Upper lobe of left lung (tissue), 4 donors: ENCODE results near the gene FUT4.

Experiments
- POLR2A ChIP-seq, 4 donors: fragments of 450-650 bp; IDR thresholded peaks; one replicate each; pipeline ENCODE4 v1.5.1; 2016 to 2017; ENCODE audit warnings: antibody characterized with exemption in 4 of 4, mild to moderate bottlenecking in 2 of 4
- TF ChIP-seq, protein P1 (sequence below), 6 experiments: fragments of 450-650 bp in 4 of 6; fragments of 200-600 bp in 2 of 6; sonication (generic) in 2 of 6; IDR thresholded peaks; one replicate each; pipeline ENCODE4 v1.5.1; 2016 to 2019; ENCODE audit warnings: antibody characterized with exemption in 6 of 6

GRCh38 chr11:94521684-94522083, 22.0 kb upstream of the FUT4 start:
- TF ChIP-seq, protein P1, sequence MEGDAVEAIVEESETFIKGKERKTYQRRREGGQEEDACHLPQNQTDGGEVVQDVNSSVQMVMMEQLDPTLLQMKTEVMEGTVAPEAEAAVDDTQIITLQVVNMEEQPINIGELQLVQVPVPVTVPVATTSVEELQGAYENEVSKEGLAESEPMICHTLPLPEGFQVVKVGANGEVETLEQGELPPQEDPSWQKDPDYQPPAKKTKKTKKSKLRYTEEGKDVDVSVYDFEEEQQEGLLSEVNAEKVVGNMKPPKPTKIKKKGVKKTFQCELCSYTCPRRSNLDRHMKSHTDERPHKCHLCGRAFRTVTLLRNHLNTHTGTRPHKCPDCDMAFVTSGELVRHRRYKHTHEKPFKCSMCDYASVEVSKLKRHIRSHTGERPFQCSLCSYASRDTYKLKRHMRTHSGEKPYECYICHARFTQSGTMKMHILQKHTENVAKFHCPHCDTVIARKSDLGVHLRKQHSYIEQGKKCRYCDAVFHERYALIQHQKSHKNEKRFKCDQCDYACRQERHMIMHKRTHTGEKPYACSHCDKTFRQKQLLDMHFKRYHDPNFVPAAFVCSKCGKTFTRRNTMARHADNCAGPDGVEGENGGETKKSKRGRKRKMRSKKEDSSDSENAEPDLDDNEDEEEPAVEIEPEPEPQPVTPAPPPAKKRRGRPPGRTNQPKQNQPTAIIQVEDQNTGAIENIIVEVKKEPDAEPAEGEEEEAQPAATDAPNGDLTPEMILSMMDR (IDR thresholded peaks at IDR 0.05), result peak in 5 of 6 experiments; percentile 10 to 35 (median 15)
- TF ChIP-seq POLR2A (IDR thresholded peaks at IDR 0.05), result no peak
